HG03280 (cell line): ENCODE data around the gene KIR2DL3.
"Not testable (repeated sequence)": the region's sequence is repeated elsewhere in the genome, so short reads cannot be mapped to it uniquely, and the experiment has no call there.

Experiments
- ATAC-seq: cut with Tn5 transposase; IDR thresholded peaks from one replicate; pipeline ENCODE4 v1.9.1; 2021; ENCODE audit warnings: mild to moderate bottlenecking, moderate library complexity; ENCODE audit not compliant: unreplicated experiment

Gene KIR2DL3

GRCh38 chr19:54739587-54740497 is 1.5 kb downstream of the KIR2DL3 start:
- no peak for ATAC-seq

GRCh38 chr19:54741950-54742349 is 3.6 kb downstream of the KIR2DL3 start:
- not testable (repeated sequence) for ATAC-seq

GRCh38 chr19:54744080-54744479 is 5.8 kb downstream of the KIR2DL3 start:
- not testable (repeated sequence) for ATAC-seq

GRCh38 chr19:54747614-54748322 is 9.5 kb downstream of the KIR2DL3 start:
- not testable (repeated sequence) for ATAC-seq

DNA sequence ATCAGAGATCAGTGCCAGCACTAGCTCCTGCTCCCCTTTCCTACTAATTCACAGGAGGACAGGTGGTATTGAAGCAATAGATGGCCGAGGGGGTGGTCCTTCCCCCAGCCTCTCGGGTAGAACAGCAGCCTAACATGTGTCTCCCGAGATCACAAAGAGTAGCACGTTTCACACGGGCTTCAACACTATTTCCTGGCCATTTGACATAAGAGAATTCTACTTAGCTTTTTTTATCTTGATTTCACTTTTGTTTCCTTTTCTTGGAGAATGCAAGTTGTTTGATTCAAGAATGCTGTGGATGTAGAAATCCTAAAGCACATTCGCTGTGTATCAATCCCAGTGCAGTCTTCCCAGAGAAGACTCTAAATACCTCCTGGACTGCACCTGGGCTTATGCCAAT is 12.0 kb downstream of the KIR2DL3 start:
- ATAC-seq, result not testable (repeated sequence)

GRCh38 chr19:54756204-54757110 is 18.1 kb downstream of the KIR2DL3 start:
- ATAC-seq, result not testable (repeated sequence)

GRCh38 chr19:54758577-54758976 is 20.3 kb downstream of the KIR2DL3 start:
- not testable (repeated sequence) for ATAC-seq

DNA sequence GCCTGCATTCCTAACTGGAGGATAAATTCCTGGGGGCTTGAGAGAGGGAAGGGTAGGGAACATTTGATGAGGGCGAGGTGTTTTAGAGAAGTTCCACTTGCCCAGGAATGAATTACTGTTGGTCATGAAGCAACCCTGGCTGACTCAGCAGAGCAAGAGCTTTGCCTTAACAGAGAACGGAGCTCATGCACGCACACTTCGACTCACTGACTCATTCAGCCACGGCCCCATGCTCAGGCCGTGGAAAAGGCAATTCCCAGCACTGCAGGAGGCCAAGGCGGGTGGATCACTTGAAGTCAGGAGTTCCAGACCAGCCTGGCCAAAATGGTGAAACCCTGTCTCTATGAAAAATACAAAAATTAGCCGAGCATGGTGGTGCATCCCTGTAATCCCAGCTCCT is 25.9 kb downstream of the KIR2DL3 start:
- ATAC-seq, result not testable (repeated sequence)

GRCh38 chr19:54766464-54766863 is 28.2 kb downstream of the KIR2DL3 start:
- ATAC-seq, result not testable (repeated sequence)

- not testable (repeated sequence) for ATAC-seq
Observed at GRCh38 chr19:54769646-54770045, 31.3 kb downstream of the KIR2DL3 start, which contains the start of gene KIR2DL1. Gene KIR2DL1, plus strand, starts transcription at chr19:54769793. Its CDS starts 58 bp downstream, at chr19:54769851.

DNA sequence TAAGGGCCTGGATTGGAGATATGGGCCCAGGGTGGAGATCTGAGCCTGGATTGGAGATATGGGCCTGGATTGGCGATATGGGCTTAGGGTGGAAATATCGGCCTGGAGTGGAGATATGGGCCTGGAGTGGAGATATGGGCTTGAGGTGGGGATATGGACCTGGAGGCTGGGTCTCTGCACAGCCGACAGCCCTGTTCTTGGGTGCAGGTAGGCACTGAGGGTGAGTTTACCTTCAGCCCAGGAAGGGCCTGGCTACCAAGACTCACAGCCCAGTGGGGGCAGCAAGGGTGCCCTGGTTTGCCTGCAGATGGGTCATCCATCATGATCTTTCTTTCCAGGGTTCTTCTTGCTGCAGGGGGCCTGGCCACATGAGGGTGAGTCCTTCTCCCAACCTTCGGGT is 32.2 kb downstream of the KIR2DL3 start:
- ATAC-seq, result not testable (repeated sequence)

DNA sequence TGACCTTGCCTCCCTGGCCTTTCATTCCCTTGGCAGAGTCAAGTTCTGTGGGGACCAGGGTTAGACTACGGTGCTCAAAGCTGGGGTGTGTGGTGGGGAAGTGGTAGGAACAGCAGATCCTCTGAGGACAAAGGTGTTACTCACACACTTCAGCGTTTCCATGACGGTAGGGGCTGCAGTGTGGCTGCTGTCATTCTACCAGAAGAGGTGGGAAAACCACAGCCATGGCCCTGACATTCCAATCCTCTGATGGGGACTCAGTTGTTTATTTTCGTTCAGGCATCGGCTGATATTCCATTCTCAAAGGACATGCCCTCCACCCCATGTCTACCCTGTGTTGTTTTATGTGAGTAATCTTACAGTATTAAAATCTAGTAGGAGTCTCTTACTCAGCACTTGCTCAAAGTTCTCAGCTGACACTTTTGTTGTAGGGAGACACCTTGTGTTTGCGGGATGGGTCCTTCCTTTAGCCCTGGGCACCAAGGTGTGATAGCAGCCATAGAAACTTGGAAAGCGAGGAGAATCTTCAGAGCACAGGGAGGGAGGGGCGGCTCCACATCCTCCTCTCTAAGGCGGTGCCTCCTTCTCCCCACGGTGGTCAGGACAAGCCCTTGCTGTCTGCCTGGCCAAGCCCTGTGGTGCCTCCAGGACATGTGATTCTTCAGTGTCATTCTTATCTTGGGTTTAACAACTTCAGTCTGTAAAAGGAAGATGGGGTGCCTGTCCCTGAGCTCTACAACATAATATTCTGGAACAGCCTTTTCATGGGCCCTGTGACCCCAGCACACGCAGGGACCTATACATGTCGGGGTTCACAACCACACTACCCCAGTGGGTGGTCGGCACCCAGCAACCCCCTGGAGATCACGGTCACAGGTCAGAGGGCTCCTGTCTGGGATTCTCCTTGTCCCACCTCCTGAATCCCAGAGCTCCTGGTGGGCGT is 33.0 kb downstream of the KIR2DL3 start:
- not testable (repeated sequence) for ATAC-seq

GRCh38 chr19:54772666-54773065 is 34.4 kb downstream of the KIR2DL3 start:
- not testable (repeated sequence) for ATAC-seq

- ATAC-seq, result not testable (repeated sequence)
Observed at GRCh38 chr19:54775095-54775815, 36.9 kb downstream of the KIR2DL3 start.

- ATAC-seq, result not testable (repeated sequence)
Observed at GRCh38 chr19:54775830-54776229, 37.5 kb downstream of the KIR2DL3 start.

DNA sequence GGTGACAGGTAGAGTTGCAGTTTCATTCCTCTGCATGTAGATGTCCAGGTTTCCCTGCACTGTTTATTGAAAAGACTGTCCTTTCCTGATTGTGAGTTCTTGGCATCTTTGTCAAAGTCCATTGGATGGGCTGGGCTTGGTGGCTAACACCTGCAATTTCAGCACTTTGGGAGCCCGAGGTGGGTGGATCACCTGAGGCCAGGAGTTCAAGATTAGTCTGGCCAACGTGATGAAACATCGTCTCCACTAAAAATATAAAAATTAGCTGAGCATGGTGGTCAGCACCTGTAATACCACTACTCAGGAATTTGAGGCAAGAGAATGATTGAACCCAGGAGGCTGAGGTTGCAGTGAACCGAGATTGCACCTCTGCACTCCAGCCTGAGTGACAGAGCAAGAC is 39.5 kb downstream of the KIR2DL3 start:
- ATAC-seq, result not testable (repeated sequence)

DNA sequence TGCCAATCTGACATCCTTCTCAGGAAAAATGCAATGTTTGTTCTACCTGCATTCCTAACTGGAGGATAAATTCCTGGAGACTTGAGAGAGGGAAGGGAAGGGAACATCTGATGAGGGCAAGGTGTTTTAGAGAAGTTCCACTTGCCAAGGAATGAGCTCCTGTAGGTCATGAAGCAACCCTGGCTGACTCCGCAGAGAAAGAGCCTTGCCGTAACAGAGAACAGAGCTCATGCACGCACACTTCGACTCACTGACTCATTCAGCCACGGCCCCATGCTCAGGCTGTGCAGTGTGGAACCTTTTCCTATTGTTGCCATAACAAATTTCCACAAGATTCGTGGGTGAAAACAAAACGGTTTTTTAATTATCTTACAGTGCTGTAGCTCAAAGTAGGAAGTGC is 40.6 kb downstream of the KIR2DL3 start:
- ATAC-seq, result not testable (repeated sequence)

DNA sequence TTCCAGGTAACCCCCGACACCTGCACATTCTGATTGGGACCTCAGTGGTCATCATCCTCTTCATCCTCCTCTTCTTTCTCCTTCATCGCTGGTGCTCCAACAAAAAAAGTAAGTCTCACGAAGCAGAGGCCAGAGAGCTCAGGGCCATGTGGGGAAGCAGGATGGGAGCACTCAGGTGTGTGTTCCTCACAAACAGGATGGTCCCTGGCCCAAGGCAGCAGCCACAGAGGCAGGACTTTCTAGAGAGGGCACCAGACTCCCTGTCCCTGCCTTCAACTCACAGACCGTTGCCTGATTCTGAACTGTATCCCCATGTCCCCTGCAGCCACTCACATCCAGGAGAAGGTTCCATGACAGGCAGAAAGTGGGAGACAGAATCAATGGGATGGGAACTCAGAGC is 44.6 kb downstream of the KIR2DL3 start:
- not testable (repeated sequence) for ATAC-seq
